Keratinocyte (primary cell): ENCODE measurements around the gene DIRAS1.

Source experiments
- EZH2 ChIP-seq: IDR thresholded peaks from one replicate; pipeline ENCODE4 v1.6.1; 2012; ENCODE audit warnings: inconsistent platforms, mild to moderate bottlenecking, low read length, moderate library complexity
- TF ChIP-seq, protein P1 (sequence below), 3 experiments: IDR thresholded peaks in 1 of 3; conservative IDR thresholded peaks in 1 of 3; optimal IDR thresholded peaks in 1 of 3; 2 replicates in 2 of 3; 3 replicates in 1 of 3; pipeline versions ENCODE3 to v1.5.1; 2011; ENCODE audit warnings: low read length in 3 of 3, mild to moderate bottlenecking in 3 of 3, moderate library complexity in 2 of 3, control low read depth in 1 of 3, inconsistent platforms in 1 of 3; ENCODE audit not compliant: insufficient read depth in 2 of 3; ENCODE audit errors: extremely low read depth in 1 of 3

DNA sequence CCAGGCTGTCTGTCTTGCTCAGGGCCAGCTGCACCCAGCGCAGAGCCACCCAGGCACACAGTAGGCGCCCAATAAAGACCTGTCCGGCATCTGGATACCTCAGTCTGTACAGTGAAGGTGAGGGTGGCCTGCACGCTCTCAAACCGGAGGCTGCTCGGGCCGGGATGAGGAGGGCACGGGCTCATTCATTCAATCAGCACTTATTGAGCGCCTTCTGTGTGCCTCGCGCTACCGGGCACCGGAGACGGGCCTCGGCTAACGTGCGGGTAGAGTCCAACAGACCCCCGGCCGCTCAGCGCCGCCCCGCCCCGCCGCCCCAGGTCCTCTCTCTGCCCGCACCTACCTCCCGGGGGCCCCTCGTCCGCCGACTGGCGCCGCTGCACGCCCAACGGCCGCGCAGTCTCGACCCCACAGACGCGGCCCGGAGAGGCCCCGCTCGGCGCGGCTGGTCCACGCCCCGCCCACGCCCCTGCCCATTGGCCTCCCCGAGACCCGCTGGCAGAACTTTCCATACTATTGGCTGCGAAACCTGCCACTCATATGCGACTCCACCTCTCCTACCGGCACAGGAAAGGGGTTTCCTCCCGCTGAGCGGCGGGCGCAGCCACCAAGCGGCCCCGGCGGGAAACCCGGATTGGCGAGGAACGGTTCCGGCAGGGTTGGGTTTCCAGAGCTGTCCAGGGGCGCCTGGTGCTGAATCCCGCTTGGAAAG, 18.6 kb upstream of the DIRAS1 start, which contains the start of gene SLC39A3:
- TF ChIP-seq, protein P1, sequence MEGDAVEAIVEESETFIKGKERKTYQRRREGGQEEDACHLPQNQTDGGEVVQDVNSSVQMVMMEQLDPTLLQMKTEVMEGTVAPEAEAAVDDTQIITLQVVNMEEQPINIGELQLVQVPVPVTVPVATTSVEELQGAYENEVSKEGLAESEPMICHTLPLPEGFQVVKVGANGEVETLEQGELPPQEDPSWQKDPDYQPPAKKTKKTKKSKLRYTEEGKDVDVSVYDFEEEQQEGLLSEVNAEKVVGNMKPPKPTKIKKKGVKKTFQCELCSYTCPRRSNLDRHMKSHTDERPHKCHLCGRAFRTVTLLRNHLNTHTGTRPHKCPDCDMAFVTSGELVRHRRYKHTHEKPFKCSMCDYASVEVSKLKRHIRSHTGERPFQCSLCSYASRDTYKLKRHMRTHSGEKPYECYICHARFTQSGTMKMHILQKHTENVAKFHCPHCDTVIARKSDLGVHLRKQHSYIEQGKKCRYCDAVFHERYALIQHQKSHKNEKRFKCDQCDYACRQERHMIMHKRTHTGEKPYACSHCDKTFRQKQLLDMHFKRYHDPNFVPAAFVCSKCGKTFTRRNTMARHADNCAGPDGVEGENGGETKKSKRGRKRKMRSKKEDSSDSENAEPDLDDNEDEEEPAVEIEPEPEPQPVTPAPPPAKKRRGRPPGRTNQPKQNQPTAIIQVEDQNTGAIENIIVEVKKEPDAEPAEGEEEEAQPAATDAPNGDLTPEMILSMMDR (optimal IDR thresholded peaks at IDR 0.05 in 1 of 3, IDR thresholded peaks at IDR 0.05 in 1 of 3, conservative IDR thresholded peaks at IDR 0.05 in 1 of 3; ENCODE audit: extremely low read depth in 1 of 3, insufficient read depth in 2 of 3, low read length in 3 of 3), result peak in 1 of 3 experiments; percentile 10
- no peak for TF ChIP-seq EZH2
